GM18502 (cell line): ENCODE data around the gene LTBP1.
"Not testable (repeated sequence)": the region's sequence is repeated elsewhere in the genome, so short reads cannot be mapped to it uniquely, and the experiment has no call there.

Experiments used
- ATAC-seq: cut with Tn5 transposase; IDR thresholded peaks from one replicate; pipeline ENCODE4 v1.9.1; 2021; ENCODE audit warnings: mild to moderate bottlenecking; ENCODE audit not compliant: unreplicated experiment, poor library complexity

The LTBP1 gene

GRCh38 chr2:33363325-33364298 is 416.9 kb downstream of the LTBP1 start:
- ATAC-seq = no peak

DNA sequence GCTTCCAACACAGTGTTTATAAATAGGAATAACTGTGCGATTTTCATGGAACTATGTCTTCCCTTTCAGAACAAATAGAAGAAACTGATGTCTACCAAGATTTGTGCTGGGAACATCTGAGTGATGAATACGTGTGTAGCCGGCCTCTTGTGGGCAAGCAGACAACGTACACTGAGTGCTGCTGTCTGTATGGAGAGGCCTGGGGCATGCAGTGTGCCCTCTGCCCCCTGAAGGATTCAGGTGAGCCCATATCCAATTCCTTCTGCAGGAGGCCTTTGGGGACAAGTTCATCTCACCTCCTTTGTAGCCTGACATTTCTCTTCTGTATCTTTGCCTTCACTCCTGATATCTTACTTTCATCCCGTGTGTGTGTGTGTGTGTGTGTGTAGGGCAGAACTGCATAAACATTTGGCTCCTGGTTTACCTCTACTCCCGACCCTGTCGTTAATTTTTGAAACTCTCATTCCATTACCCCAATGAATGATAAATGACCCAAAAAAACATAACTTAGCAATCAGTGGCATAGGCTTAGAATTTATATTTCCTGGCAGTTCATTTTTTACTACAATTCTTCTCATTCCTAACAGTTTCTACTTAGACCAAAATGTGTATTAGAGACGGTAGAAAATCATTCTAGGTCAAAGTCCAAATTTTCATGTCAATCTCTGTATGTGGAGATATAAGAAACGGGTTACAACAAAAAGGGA is 418.7 kb downstream of the LTBP1 start:
- no peak for ATAC-seq

- no peak for ATAC-seq
These were observed 419.7 kb downstream of the LTBP1 start for GRCh38 chr2:33366473-33366872.

- ATAC-seq = not testable (repeated sequence)
These were observed 421.8 kb downstream of the LTBP1 start for GRCh38 chr2:33368524-33368923.

GRCh38 chr2:33369191-33369590 is 422.4 kb downstream of the LTBP1 start:
- no peak for ATAC-seq

DNA sequence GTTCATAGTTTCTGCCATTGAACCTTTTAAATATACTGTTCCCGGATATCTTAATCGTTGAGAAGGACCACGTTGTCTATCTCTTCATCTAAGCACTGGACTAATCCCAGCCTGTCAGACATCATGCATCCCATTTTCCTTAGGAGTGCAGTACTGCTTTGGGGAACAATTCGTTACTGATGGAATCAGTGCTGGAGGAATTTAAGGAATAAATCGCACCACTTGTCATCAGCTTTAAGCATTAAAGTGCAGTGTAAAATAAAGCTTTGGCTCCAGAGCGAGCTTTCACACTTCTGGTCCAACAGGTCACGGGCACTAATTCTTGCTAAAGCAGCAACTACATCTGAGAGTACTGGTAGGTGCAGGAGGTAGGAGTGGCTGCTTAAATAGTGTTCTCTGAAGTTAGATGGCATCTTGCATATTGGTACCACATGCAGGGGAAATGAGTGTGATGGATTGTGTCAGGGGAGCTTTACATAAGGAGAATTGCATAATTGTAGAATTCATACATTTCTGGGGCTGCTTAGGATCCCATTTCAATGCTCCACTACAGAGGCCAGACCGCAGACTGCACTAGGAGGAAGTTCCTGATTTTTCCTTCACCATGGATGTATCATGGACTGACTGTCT is 424.0 kb downstream of the LTBP1 start:
- ATAC-seq = no peak

DNA sequence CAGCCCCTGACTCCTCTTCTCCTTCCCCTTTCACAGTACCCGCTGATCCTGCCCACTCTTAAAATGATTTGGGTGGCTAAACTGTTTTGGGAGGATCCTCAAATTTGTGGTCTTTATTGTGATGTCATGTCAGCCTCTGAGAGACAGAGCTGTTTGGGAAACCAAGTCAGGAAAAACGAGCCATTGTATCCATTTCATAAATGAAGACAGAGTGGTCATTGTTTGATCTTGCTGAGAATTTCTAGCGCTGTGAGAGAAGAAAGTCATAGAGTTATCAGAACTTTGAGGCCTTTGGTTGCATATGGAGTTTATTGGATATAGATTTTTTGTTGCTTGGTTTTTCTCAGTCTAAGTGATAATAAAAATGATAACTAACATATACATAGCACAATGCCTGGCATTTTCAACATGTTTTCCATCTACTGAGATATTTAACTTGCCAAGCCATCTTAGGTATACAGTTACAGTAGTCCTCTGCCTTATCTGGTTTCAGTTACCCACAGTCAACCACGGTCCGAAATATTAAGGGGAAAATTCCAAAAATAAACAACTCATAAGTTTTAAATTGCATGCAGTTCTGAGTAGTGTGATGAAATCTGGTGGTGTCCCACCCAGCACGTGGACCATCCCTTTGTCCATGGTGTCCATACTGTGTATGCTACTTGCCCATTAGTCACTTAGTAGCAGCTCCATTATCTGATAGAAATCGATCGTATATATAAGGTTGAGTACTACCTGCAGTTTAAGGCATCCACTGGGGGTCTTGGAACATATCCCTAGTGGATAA is 424.7 kb downstream of the LTBP1 start:
- no peak for ATAC-seq

DNA sequence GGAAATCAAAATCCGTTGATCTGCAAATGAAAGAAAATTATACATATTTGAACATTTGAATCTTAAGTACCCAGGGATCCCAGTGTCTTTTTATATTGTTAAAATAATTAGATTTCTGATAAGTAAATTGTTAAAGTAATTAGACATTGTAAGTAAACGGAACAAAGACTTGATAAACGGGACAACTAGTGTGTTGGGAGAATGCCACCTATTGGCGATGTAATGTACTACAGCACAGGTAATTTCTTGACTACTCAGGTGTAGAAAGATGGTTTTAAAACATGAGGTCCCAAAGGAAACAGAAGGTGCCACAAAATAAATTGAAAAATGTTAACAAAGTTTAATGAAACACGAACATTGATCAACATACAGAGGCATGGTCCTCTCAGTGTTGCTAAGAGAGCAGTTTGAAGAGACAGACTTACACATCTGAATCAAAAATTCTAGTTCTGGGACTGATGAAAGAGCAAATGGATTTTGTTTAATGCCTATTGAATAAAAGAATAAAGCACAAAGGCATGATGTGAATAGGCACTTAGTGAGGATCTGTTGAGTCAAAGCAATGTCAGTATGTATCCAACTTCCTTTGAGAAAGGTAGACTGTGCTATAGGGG is 426.3 kb downstream of the LTBP1 start:
- peak; percentile 52 for ATAC-seq

- no peak for ATAC-seq
These were observed 427.2 kb downstream of the LTBP1 start for GRCh38 chr2:33373986-33374385.

GRCh38 chr2:33375054-33375453 is 428.3 kb downstream of the LTBP1 start:
- ATAC-seq = no peak

- ATAC-seq = no peak
These were observed 430.3 kb downstream of the LTBP1 start for GRCh38 chr2:33377048-33377447.

- no peak for ATAC-seq
These were observed 431.9 kb downstream of the LTBP1 start for GRCh38 chr2:33378556-33379210.

GRCh38 chr2:33380001-33380609 is 433.4 kb downstream of the LTBP1 start:
- no peak for ATAC-seq

DNA sequence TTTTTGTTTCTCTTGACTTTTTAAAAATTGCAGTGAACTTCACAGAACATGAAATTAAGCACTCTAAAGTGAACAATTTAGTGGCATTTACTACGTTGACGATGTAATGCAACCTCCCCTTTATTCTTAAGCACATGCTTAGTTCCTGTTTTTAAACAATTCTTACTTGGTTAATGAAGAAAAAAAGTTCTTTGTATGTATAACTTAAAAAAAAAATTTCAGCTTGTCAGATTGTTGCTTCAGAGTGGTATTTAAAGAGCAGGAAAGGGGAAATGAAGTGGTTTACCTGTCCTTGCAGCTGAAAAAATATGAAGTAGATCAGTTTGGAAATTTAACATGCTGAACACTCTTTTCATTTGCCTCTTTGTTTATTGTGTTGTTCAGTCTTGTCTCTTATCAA is 434.0 kb downstream of the LTBP1 start:
- no peak for ATAC-seq

DNA sequence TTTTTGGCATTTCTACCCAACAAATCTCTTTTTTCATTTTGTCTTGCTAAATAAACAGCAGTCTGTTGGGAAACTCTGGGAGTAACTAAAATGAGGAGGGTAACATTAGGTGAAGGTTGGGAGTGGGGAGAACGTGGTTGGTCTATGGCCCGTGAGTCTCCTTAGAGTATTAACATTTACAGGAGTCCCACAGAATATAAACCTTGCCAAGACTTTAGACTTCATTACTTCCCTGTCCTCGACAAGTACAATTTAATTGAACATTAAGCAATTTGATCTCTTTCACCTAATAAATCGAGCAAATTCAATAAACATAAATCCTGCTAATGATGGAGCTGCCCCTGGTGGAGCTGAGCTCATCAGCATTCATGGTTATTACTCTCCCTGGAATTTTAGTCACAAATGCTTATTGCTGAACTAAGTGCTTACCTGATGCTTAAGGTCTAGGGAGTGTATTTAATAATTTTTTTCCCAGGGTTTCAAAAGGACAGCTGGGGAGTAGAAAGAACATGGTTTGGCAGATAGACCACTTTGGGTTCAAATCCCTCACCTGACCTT is 434.6 kb downstream of the LTBP1 start:
- no peak for ATAC-seq

- no peak for ATAC-seq
These were observed 437.3 kb downstream of the LTBP1 start for GRCh38 chr2:33383855-33384598.

- ATAC-seq = no peak
These were observed 437.8 kb downstream of the LTBP1 start for GRCh38 chr2:33384599-33384961.

DNA sequence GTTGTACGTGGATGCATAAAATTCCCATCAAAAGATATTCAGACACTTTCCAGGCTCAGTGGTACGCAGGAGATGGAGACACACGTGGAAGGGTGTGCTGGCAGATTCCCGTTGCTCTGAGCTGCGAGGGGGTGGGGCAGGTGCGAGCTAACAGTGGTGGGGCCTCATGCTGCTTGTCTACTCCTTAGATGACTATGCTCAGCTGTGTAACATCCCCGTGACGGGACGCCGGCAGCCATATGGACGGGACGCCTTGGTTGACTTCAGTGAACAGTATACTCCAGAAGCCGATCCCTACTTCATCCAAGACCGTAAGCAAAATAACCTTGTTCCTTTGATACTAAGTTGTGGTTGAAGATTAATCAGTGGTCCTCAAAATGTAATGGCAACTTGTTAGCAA is 442.2 kb downstream of the LTBP1 start:
- no peak for ATAC-seq
